OCI-LY1 (cell line): Measurements from ENCODE around the gene POLG2.
"Not testable (repeated sequence)": the region's sequence is repeated elsewhere in the genome, so short reads cannot be mapped to it uniquely, and the experiment has no call there.

Experiments used
- H2AFZ ChIP-seq: fragments of 200-600 bp; sonication (generic), shearing (Covaris generic); 2 replicates; pipeline ENCODE4 v1.6.0; 2014; ENCODE audit warnings: antibody characterized with exemption, mild to moderate bottlenecking, low read length
- H3F3A ChIP-seq: fragments of 200-600 bp; sonication (generic), shearing (Covaris generic); 2 replicates; pipeline ENCODE4 v1.6.0; 2014; ENCODE audit warnings: mild to moderate bottlenecking, antibody characterized with exemption, low read length, moderate library complexity; ENCODE audit not compliant: insufficient read depth
- H3K27ac ChIP-seq: fragments of 200-600 bp; sonication (generic); 2 replicates; pipeline ENCODE4 v1.5.1; 2014; ENCODE audit warnings: low read length, mixed run types, mild to moderate bottlenecking, low read depth; ENCODE audit not compliant: poor library complexity, severe bottlenecking
- H3K27me3 ChIP-seq: fragments of 200-600 bp; sonication (generic); 2 replicates; pipeline ENCODE4 v1.6.0; 2014; ENCODE audit warnings: antibody characterized with exemption, mild to moderate bottlenecking, low read length, moderate library complexity; ENCODE audit not compliant: insufficient read depth
- H3K36me3 ChIP-seq: fragments of 200-600 bp; sonication (generic); 2 replicates; pipeline ENCODE4 v1.6.1; 2014; ENCODE audit warnings: mild to moderate bottlenecking, antibody characterized with exemption, low read length, moderate library complexity, mixed read lengths; ENCODE audit not compliant: insufficient read depth
- H3K4me1 ChIP-seq: fragments of 200-600 bp; sonication (generic); 2 replicates; pipeline ENCODE4 v1.5.1; 2014; ENCODE audit warnings: mild to moderate bottlenecking, low read length, moderate library complexity; ENCODE audit not compliant: insufficient read depth, severe bottlenecking
- H3K4me2 ChIP-seq: fragments of 200-600 bp; sonication (generic), shearing (Covaris generic); 2 replicates; pipeline ENCODE4 v1.6.1; 2014; ENCODE audit warnings: low read length
- H3K4me3 ChIP-seq: fragments of 200-600 bp; sonication (generic); 2 replicates; pipeline ENCODE4 v1.5.1; 2014; ENCODE audit warnings: low read length, low read depth, mild to moderate bottlenecking, mixed read lengths; ENCODE audit not compliant: poor library complexity, severe bottlenecking
- H3K79me2 ChIP-seq: fragments of 200-600 bp; shearing (Covaris generic); 2 replicates; pipeline ENCODE4 v1.6.1; 2016; ENCODE audit warnings: mixed run types, low read length, mixed read lengths; ENCODE audit not compliant: insufficient read depth
- H3K9ac ChIP-seq: fragments of 200-600 bp; sonication (generic), shearing (Covaris generic); 2 replicates; pipeline ENCODE4 v1.6.1; 2014; ENCODE audit warnings: mild to moderate bottlenecking, low read length, mixed read lengths
- H3K9me2 ChIP-seq: fragments of 200-600 bp; sonication (generic), shearing (Covaris generic); 2 replicates; pipeline ENCODE4 v1.6.1; 2014; ENCODE audit warnings: low read depth, mild to moderate bottlenecking, low read length, mixed read lengths
- H3K9me3 ChIP-seq: fragments of 200-600 bp; shearing (Covaris generic); 2 replicates; pipeline ENCODE4 v1.6.1; 2014; ENCODE audit warnings: low read length, mixed read lengths
- H4K20me1 ChIP-seq: fragments of 200-600 bp; sonication (generic), shearing (Covaris generic); 2 replicates; pipeline ENCODE4 v1.6.0; 2016; ENCODE audit warnings: mild to moderate bottlenecking, low read length; ENCODE audit not compliant: insufficient read depth
- EZH2 ChIP-seq: fragments of 200-600 bp; sonication (generic), shearing (Covaris generic); IDR thresholded peaks from 2 replicates; pipeline ENCODE4 v1.8.0; 2017; ENCODE audit warnings: borderline replicate concordance, mixed run types, mild to moderate bottlenecking, antibody characterized with exemption, low read length, moderate library complexity, mixed read lengths
- TF ChIP-seq, protein P1 (sequence below): fragments of 200-600 bp; sonication (generic), shearing (Covaris generic); IDR thresholded peaks from 2 replicates; pipeline ENCODE4 v1.5.1; 2017; ENCODE audit warnings: mild to moderate bottlenecking, antibody characterized with exemption, low read length, moderate library complexity, mixed read lengths

Gene POLG2

GRCh38 chr17:64477849-64478248, 19.0 kb downstream of the POLG2 start:
- H3K27me3 ChIP-seq = no peaks in the 10 kb centered on the region
- H3K27ac ChIP-seq = peak overlapping the region; percentile 19
- peaks cover 50% of the 10 kb centered on the region for H3K36me3 ChIP-seq
- TF ChIP-seq, protein P1, sequence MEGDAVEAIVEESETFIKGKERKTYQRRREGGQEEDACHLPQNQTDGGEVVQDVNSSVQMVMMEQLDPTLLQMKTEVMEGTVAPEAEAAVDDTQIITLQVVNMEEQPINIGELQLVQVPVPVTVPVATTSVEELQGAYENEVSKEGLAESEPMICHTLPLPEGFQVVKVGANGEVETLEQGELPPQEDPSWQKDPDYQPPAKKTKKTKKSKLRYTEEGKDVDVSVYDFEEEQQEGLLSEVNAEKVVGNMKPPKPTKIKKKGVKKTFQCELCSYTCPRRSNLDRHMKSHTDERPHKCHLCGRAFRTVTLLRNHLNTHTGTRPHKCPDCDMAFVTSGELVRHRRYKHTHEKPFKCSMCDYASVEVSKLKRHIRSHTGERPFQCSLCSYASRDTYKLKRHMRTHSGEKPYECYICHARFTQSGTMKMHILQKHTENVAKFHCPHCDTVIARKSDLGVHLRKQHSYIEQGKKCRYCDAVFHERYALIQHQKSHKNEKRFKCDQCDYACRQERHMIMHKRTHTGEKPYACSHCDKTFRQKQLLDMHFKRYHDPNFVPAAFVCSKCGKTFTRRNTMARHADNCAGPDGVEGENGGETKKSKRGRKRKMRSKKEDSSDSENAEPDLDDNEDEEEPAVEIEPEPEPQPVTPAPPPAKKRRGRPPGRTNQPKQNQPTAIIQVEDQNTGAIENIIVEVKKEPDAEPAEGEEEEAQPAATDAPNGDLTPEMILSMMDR = no peak
- no peak for TF ChIP-seq EZH2
- peaks cover 9% of the 10 kb centered on the region for H3K4me1 ChIP-seq
- H2AFZ ChIP-seq = no peak overlapping the region
- no peaks in the 10 kb centered on the region for H3K79me2 ChIP-seq
- H3K4me3 ChIP-seq = no peak overlapping the region
- H3K9me2 ChIP-seq = no peaks in the 10 kb centered on the region
- no peaks in the 10 kb centered on the region for H4K20me1 ChIP-seq
- H3K4me2 ChIP-seq = no peak overlapping the region
- no peaks in the 10 kb centered on the region for H3K9me3 ChIP-seq
- no peak overlapping the region for H3K9ac ChIP-seq
- peaks cover 12% of the 10 kb centered on the region; the same call in 1 of the 2 replicates for H3F3A ChIP-seq

GRCh38 chr17:64472564-64472963, 24.3 kb downstream of the POLG2 start:
- no peak overlapping the region for H3K9ac ChIP-seq
- no peaks in the 10 kb centered on the region for H3K27me3 ChIP-seq
- peaks cover 9% of the 10 kb centered on the region for H3K4me1 ChIP-seq
- TF ChIP-seq EZH2 = no peak
- TF ChIP-seq, protein P1 = no peak
- H3K9me3 ChIP-seq = no peaks in the 10 kb centered on the region
- no peak overlapping the region for H2AFZ ChIP-seq
- no peak overlapping the region for H3K4me3 ChIP-seq
- no peaks in the 10 kb centered on the region for H3K79me2 ChIP-seq
- no peaks in the 10 kb centered on the region for H3K9me2 ChIP-seq
- H3K4me2 ChIP-seq = no peak overlapping the region
- H3F3A ChIP-seq = 0 out of 2 replicates have a peak, but pooled peaks cover 8% of the 10 kb centered on the region
- peaks cover 57% of the 10 kb centered on the region for H3K36me3 ChIP-seq
- no peak overlapping the region for H3K27ac ChIP-seq
- H4K20me1 ChIP-seq = no peaks in the 10 kb centered on the region

GRCh38 chr17:64471440-64471839, 25.4 kb downstream of the POLG2 start:
- Histone ChIP-seq H3F3A (0 out of 2 replicates have a peak, but pooled peaks cover 8% of the 10 kb centered on the region), H3K9me2 (no peaks in the 10 kb centered on the region), H2AFZ (no peak overlapping the region), H3K4me1 (peaks cover 9% of the 10 kb centered on the region), H3K9ac (no peak overlapping the region), H3K27ac (no peak overlapping the region), H3K79me2 (no peaks in the 10 kb centered on the region), H3K4me2 (no peak overlapping the region), H3K27me3 (no peaks in the 10 kb centered on the region), H4K20me1 (no peaks in the 10 kb centered on the region), H3K36me3 (peaks cover 61% of the 10 kb centered on the region), H3K4me3 (no peak overlapping the region), H3K9me3 (no peaks in the 10 kb centered on the region)
- TF ChIP-seq EZH2 = no peak

- H3K9me2 ChIP-seq = no peaks in the 10 kb centered on the region
- TF ChIP-seq EZH2 = no peak
- TF ChIP-seq, protein P1 = no peak
- H3K27ac ChIP-seq = no peak overlapping the region
- peaks cover 65% of the 10 kb centered on the region for H3K36me3 ChIP-seq
- H3K9ac ChIP-seq = no peak overlapping the region
- no peaks in the 10 kb centered on the region for H3K9me3 ChIP-seq
- no peaks in the 10 kb centered on the region for H3K79me2 ChIP-seq
- peaks cover 6% of the 10 kb centered on the region for H3K4me1 ChIP-seq
- H3K4me2 ChIP-seq = no peak overlapping the region
- 0 out of 2 replicates have a peak, but pooled peaks cover 8% of the 10 kb centered on the region for H3F3A ChIP-seq
- H2AFZ ChIP-seq = no peak overlapping the region
- H4K20me1 ChIP-seq = no peaks in the 10 kb centered on the region
- no peak overlapping the region for H3K4me3 ChIP-seq
- H3K27me3 ChIP-seq = no peaks in the 10 kb centered on the region
These were observed 26.2 kb downstream of the POLG2 start for GRCh38 chr17:64470625-64471024.

- not testable (repeated sequence) for H4K20me1 ChIP-seq, H3K9me3 ChIP-seq, H3K4me2 ChIP-seq, H2AFZ ChIP-seq, H3K9me2 ChIP-seq, H3K4me1 ChIP-seq, H3F3A ChIP-seq, H3K79me2 ChIP-seq, H3K27ac ChIP-seq, H3K27me3 ChIP-seq, H3K4me3 ChIP-seq, H3K9ac ChIP-seq
- peaks cover 87% of the 10 kb centered on the region for H3K36me3 ChIP-seq
These were observed 30.0 kb downstream of the POLG2 start for GRCh38 chr17:64466834-64467233.
